ENCODE results near the gene GLIPR1.
A peak's percentile ranks its signal among the peaks of the same experiment; 100 is the strongest.

DNA sequence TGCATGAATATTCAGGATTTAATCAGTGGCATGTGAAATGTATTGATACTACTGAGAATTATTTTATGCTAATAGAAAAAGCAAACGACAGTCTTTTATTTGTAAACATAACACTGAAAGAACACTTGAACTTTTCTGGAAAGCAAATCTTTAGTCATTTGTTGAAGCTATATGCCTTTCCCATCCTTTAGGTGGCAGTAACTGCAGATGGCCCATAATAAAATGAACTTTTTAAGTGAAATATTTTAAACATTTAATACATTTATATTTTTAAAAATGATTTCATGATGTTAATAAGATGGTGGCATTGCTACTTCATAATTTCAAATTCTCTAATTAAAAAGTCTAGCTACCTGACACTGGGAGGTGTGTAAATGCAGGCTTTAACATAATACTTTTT lies 44.7 kb downstream of the GLIPR1 start:
- TF ChIP-seq, protein P1, sequence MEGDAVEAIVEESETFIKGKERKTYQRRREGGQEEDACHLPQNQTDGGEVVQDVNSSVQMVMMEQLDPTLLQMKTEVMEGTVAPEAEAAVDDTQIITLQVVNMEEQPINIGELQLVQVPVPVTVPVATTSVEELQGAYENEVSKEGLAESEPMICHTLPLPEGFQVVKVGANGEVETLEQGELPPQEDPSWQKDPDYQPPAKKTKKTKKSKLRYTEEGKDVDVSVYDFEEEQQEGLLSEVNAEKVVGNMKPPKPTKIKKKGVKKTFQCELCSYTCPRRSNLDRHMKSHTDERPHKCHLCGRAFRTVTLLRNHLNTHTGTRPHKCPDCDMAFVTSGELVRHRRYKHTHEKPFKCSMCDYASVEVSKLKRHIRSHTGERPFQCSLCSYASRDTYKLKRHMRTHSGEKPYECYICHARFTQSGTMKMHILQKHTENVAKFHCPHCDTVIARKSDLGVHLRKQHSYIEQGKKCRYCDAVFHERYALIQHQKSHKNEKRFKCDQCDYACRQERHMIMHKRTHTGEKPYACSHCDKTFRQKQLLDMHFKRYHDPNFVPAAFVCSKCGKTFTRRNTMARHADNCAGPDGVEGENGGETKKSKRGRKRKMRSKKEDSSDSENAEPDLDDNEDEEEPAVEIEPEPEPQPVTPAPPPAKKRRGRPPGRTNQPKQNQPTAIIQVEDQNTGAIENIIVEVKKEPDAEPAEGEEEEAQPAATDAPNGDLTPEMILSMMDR (IDR thresholded peaks at IDR 0.05) = peak; percentile 46
- TF ChIP-seq RCOR1 (IDR thresholded peaks at IDR 0.05; ENCODE audit: low read length) = no peak
- TF ChIP-seq EZH2phosphoT487 (IDR thresholded peaks at IDR 0.05; ENCODE audit: borderline replicate concordance, low read depth) = no peak
- TF ChIP-seq ELF1 (IDR thresholded peaks at IDR 0.05) = no peak
- TF ChIP-seq, protein P2, sequence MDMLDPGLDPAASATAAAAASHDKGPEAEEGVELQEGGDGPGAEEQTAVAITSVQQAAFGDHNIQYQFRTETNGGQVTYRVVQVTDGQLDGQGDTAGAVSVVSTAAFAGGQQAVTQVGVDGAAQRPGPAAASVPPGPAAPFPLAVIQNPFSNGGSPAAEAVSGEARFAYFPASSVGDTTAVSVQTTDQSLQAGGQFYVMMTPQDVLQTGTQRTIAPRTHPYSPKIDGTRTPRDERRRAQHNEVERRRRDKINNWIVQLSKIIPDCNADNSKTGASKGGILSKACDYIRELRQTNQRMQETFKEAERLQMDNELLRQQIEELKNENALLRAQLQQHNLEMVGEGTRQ (IDR thresholded peaks at IDR 0.05; ENCODE audit: borderline replicate concordance, low read depth, low read length) = no peak
- no peak for TF ChIP-seq EP300 (IDR thresholded peaks at IDR 0.05; ENCODE audit: borderline replicate concordance in 1 of 2, low read depth in 1 of 2, low read length in 1 of 2)
- TF ChIP-seq, protein P3, sequence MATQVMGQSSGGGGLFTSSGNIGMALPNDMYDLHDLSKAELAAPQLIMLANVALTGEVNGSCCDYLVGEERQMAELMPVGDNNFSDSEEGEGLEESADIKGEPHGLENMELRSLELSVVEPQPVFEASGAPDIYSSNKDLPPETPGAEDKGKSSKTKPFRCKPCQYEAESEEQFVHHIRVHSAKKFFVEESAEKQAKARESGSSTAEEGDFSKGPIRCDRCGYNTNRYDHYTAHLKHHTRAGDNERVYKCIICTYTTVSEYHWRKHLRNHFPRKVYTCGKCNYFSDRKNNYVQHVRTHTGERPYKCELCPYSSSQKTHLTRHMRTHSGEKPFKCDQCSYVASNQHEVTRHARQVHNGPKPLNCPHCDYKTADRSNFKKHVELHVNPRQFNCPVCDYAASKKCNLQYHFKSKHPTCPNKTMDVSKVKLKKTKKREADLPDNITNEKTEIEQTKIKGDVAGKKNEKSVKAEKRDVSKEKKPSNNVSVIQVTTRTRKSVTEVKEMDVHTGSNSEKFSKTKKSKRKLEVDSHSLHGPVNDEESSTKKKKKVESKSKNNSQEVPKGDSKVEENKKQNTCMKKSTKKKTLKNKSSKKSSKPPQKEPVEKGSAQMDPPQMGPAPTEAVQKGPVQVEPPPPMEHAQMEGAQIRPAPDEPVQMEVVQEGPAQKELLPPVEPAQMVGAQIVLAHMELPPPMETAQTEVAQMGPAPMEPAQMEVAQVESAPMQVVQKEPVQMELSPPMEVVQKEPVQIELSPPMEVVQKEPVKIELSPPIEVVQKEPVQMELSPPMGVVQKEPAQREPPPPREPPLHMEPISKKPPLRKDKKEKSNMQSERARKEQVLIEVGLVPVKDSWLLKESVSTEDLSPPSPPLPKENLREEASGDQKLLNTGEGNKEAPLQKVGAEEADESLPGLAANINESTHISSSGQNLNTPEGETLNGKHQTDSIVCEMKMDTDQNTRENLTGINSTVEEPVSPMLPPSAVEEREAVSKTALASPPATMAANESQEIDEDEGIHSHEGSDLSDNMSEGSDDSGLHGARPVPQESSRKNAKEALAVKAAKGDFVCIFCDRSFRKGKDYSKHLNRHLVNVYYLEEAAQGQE (IDR thresholded peaks at IDR 0.05; ENCODE audit: low read depth, low read length) = no peak
- no peak for TF ChIP-seq SIN3A (IDR thresholded peaks at IDR 0.05; ENCODE audit: borderline replicate concordance, low read depth, low read length)
- no peak for TF ChIP-seq MEF2A (IDR thresholded peaks at IDR 0.05; ENCODE audit: borderline replicate concordance, low read depth)
- no peak for TF ChIP-seq TAF1 (IDR thresholded peaks at IDR 0.05; ENCODE audit: borderline replicate concordance, low read depth, low read length)
- no peak for TF ChIP-seq POLR2AphosphoS5 (IDR thresholded peaks at IDR 0.05; ENCODE audit: low read depth, low read length)
- no peak for TF ChIP-seq GATA2 (CRISPR knock-in tag; IDR thresholded peaks at IDR 0.05)
- TF ChIP-seq YY1 (IDR thresholded peaks at IDR 0.05; ENCODE audit: low read depth) = no peak

Measured in SK-N-SH (cell line).